ENCODE data around the gene MICALL1. TPM values are rescaled to one million over a fixed set of nuclear protein-coding genes. Genes with fewer than 3 reads are reported as not detected.
"Not testable (repeated sequence)": the region's sequence is repeated elsewhere in the genome, so short reads cannot be mapped to it uniquely, and the experiment has no call there.

Gene MICALL1
- total and polyA plus RNA-seq, 7 donors = 8.4 to 109 (median 23.9) TPM

DNA sequence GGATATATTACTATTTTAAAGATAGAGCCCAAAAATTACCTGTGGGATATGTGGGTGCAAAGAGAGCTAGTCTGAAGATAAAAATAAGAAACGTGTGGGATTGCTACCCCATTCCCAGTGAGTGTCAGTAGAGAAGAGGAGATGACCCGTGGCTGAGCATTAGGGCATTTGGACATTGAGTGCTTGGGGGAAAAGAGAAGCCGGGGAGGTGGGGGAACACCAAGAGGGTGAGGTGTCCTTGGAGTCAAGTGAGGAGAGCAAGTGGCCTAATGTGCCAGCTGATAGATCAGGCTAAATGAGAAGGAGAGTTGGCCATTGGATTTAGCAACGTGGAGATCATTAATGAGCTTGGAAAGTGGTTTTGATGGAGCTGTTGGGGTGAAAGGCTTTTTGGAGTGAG, 48.6 kb downstream of the MICALL1 start:
- Histone ChIP-seq H3K36me3 (peaks cover 12 to 38% (median 25%) of the 10 kb centered on the region in 4 donors), H3K4me1 (peaks cover 0 to 27% (median 23%) of the 10 kb centered on the region in 4 donors), H3K9me3 (no peaks in the 10 kb centered on the region), H3K27me3 (no peaks in the 10 kb centered on the region), H3K4me3 (peak overlapping the region in 3 of 4 donors; percentile 69 to 80 (median 74)), H3K27ac (no peak overlapping the region)
- DNase-seq = no peak
- 73 to 75% methylated on average over 4 of the region's 4 CpGs for WGBS, 2 donors
- no peak for TF ChIP-seq POLR2A (IDR thresholded peaks at IDR 0.05)
- intact Hi-C loops (cut with DNase I) = loop anchor here (10.0 kb wide), 1 partner anchor 330 kb away; no protein-coding TSS in a partner anchor

DNA sequence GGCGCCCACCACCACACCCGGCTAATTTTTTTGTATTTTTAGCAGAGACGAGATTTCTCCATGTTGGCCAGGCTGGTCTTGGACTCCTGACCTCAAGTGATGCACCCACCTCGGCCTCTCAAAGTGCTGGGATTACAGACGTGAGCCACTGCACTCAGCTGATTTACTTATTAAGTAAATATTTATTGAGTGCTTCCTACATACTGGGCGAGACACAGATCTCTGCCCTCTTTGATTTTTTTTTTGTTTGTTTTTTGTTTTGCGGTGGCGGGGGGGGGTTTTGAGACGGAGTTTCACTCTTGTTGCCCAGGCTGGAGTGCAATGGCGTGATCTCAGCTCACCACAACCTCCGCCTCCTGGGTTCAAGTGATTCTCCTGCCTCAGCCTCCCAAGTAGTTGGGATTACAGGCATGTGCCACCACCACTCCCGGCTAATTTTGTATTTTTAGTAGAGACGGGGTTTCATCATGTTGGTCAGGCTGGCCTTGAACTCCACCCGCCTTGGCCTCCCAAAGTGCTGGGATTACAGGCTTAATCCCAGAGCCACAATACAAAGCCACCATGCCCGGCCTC, 49.8 kb downstream of the MICALL1 start:
- peaks cover 0 to 27% (median 23%) of the 10 kb centered on the region in 4 donors for H3K4me1 ChIP-seq
- H3K27me3 ChIP-seq, H3K4me3 ChIP-seq, H3K9me3 ChIP-seq, DNase-seq, H3K27ac ChIP-seq: not testable (repeated sequence)
- 79 to 84% methylated on average over 15 of the region's 15 CpGs for WGBS, 2 donors
- intact Hi-C loops (cut with DNase I) = loop anchor here (10.0 kb wide), 1 partner anchor 331 kb away; no protein-coding TSS in a partner anchor
- peaks cover 12 to 50% (median 29%) of the 10 kb centered on the region in 4 donors for H3K36me3 ChIP-seq

DNA sequence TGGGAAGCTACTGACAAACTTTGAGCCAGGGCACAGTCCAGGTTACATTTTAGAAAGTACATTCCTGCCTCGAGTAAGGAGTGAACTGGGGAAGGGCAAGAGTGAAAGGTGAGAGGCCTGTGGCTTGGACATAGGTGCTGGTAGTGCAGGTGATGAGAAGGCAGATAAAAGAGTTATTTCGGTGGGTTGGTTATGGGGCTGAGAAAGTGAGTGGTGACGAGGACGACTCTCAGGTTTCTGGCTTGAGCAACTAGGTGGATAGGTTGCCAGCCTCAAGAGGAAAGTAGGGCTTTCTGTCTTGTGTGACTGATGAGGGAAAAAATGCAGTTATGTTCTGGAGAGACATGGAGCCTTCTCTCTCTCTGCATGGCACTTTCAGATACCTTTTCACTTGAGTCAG, 51.1 kb downstream of the MICALL1 start:
- Histone ChIP-seq H3K4me1 (peaks cover 0 to 24% (median 20%) of the 10 kb centered on the region in 4 donors), H3K36me3 (peaks cover 12 to 63% (median 37%) of the 10 kb centered on the region in 4 donors), H3K9me3 (no peaks in the 10 kb centered on the region), H3K4me3 (no peak overlapping the region), H3K27me3 (no peaks in the 10 kb centered on the region), H3K27ac (no peak overlapping the region)
- no peak for TF ChIP-seq POLR2A (IDR thresholded peaks at IDR 0.05)
- TF ChIP-seq POLR2AphosphoS5 (IDR thresholded peaks at IDR 0.05) = no peak
- TF ChIP-seq EP300 (IDR thresholded peaks at IDR 0.05) = no peak
- TF ChIP-seq, protein P1, sequence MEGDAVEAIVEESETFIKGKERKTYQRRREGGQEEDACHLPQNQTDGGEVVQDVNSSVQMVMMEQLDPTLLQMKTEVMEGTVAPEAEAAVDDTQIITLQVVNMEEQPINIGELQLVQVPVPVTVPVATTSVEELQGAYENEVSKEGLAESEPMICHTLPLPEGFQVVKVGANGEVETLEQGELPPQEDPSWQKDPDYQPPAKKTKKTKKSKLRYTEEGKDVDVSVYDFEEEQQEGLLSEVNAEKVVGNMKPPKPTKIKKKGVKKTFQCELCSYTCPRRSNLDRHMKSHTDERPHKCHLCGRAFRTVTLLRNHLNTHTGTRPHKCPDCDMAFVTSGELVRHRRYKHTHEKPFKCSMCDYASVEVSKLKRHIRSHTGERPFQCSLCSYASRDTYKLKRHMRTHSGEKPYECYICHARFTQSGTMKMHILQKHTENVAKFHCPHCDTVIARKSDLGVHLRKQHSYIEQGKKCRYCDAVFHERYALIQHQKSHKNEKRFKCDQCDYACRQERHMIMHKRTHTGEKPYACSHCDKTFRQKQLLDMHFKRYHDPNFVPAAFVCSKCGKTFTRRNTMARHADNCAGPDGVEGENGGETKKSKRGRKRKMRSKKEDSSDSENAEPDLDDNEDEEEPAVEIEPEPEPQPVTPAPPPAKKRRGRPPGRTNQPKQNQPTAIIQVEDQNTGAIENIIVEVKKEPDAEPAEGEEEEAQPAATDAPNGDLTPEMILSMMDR (IDR thresholded peaks at IDR 0.05) = no peak
- intact Hi-C loops (cut with DNase I) = loop anchor here (10.0 kb wide), 1 partner anchor 332 kb away; no protein-coding TSS in a partner anchor
- 77 to 91% methylated on average over 4 of the region's 4 CpGs for whole genome bisulfite sequencing, 2 donors
- DNase-seq = no peak

DNA sequence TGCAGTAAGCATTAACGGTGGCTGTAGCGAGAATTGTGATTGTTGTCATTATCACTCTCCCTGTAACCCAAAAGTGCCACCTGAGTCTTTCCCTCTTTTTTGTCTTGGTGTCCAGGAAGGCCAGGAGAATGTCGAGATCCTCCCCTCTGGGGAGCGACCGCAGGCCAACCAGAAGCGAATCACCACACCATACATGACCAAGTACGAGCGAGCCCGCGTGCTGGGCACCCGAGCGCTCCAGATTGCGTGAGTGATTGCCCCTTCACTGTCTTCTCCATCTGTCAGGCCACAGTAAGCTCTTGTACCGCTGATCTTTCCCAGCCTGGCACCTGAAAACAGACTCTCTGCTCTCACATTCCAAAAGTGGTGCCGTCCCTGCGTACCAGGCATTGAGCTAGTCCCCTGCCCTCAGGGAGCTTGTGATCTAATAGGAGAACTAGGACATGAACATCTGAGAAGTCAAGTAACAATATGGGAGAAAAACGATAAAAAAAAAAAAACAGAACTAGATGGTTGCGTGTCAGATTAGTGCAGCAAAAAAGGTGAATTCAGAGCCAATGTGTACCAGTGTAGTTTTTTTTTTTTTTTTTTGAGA, 53.2 kb downstream of the MICALL1 start:
- no peak for DNase-seq
- WGBS, 2 donors = 95 to 98% methylated on average over 18 of the region's 18 CpGs
- H3K4me3 ChIP-seq = no peak overlapping the region
- no peaks in the 10 kb centered on the region for H3K9me3 ChIP-seq
- no peak overlapping the region for H3K27ac ChIP-seq
- peaks cover 12 to 84% (median 47%) of the 10 kb centered on the region in 4 donors for H3K36me3 ChIP-seq
- TF ChIP-seq POLR2A (IDR thresholded peaks at IDR 0.05) = no peak
- no peak for TF ChIP-seq EP300 (IDR thresholded peaks at IDR 0.05)
- TF ChIP-seq, protein P1 (IDR thresholded peaks at IDR 0.05) = no peak
- TF ChIP-seq POLR2AphosphoS5 (IDR thresholded peaks at IDR 0.05) = no peak
- intact Hi-C loops (cut with DNase I) = loop anchor here (10.0 kb wide), 1 partner anchor 335 kb away; no protein-coding TSS in a partner anchor
- H3K27me3 ChIP-seq = no peaks in the 10 kb centered on the region
- peaks cover 0 to 9% (median 7%) of the 10 kb centered on the region in 4 donors for H3K4me1 ChIP-seq

DNA sequence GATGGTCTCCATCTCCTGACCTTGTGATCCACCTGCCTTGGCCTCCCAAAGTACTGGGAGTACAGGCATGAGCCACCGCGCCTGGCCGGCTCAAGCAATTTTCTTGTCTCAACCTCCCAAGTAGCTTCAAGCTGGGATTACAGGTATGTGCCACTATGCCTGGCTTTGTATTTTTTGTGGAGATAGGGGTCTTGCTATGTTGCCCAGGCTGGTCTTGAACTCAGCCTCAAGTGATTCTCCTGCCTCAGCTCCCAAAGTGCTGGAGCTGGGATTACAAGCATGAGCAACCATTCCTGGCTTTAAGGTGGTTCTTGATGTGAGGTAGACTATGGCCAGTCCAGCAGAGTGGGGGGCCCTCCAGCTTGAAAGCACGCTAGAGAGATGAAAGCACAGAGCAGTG, 55.0 kb downstream of the MICALL1 start:
- TF ChIP-seq, protein P1 (IDR thresholded peaks at IDR 0.05) = no peak
- TF ChIP-seq POLR2AphosphoS5 (IDR thresholded peaks at IDR 0.05) = no peak
- no peak for TF ChIP-seq POLR2A (IDR thresholded peaks at IDR 0.05)
- no peak for TF ChIP-seq EP300 (IDR thresholded peaks at IDR 0.05)
- Histone ChIP-seq H3K4me1 (peaks cover 0 to 19% (median 14%) of the 10 kb centered on the region in 4 donors), H3K36me3 (peaks cover 12 to 86% (median 47%) of the 10 kb centered on the region in 4 donors), H3K27me3 (no peaks in the 10 kb centered on the region), H3K4me3 (no peak overlapping the region), H3K27ac (no peak overlapping the region), H3K9me3 (no peaks in the 10 kb centered on the region)
- intact Hi-C loops (cut with DNase I) = no loop called here
- WGBS, 2 donors = 98% methylated on average over 4 of the region's 4 CpGs
- no peak for DNase-seq

Data from sigmoid colon (tissue), 7 donors.